Activated CD4-positive, alpha-beta memory T cell treated with anti-CD3 and anti-CD28 coated beads for 36 hours (primary cell): Measurements from ENCODE around the gene CCDC30. TPM values are rescaled to one million over a fixed set of nuclear protein-coding genes. Genes with fewer than 3 reads are reported as not detected.
"Not testable (repeated sequence)": the region's sequence is repeated elsewhere in the genome, so short reads cannot be mapped to it uniquely, and the experiment has no call there.

Experiments used
- CTCF ChIA-PET: fragments of 350-600 bp; sonication (Branson Sonifier 250); formaldehyde crosslinking; loops from one replicate; lab custom pipeline; 2021; ENCODE audit warnings: antibody characterized with exemption, inconsistent platforms; lab: Charles Lee
- POLR2A ChIA-PET: fragments of 350-600 bp; sonication (Branson Sonifier 250); formaldehyde crosslinking; loops from one replicate; lab custom pipeline; 2021; ENCODE audit warnings: antibody characterized with exemption; lab: Charles Lee
- DNase-seq: peaks from one replicate; pipeline ENCODE4 v3.0.0-alpha.2; 2020
- H3K27ac Mint-ChIP-seq: one replicate; pipeline ENCODE4 v1.8.0; 2021; ENCODE audit warnings: mixed read lengths
- H3K27me3 Mint-ChIP-seq: one replicate; pipeline ENCODE4 v1.8.0; 2021; ENCODE audit warnings: mixed read lengths
- H3K36me3 Mint-ChIP-seq: one replicate; pipeline ENCODE4 v1.8.0; 2021; ENCODE audit warnings: mixed read lengths
- H3K4me1 Mint-ChIP-seq: one replicate; pipeline ENCODE4 v1.8.0; 2021; ENCODE audit warnings: low read depth, mixed read lengths
- H3K4me3 Mint-ChIP-seq: one replicate; pipeline ENCODE4 v1.8.0; 2021; ENCODE audit warnings: mild to moderate bottlenecking, mixed read lengths
- H3K9me3 Mint-ChIP-seq: one replicate; pipeline ENCODE4 v1.8.0; 2021; ENCODE audit warnings: mixed read lengths
- intact Hi-C: fragments of 100-400 bp; cut with micrococcal nuclease; formaldehyde crosslinking; loops from one replicate; pipeline ENCODE4 v1.15.1; 2023
- total RNA-seq, 2 experiments: library from RNA; stranded (reverse); gene quantifications; one replicate each; pipeline ENCODE4 v1.2.3, GENCODE V29; 2021

The CCDC30 gene
- total RNA-seq, 2 experiments from 2014 or later = 1.5 to 2.3 TPM

DNA sequence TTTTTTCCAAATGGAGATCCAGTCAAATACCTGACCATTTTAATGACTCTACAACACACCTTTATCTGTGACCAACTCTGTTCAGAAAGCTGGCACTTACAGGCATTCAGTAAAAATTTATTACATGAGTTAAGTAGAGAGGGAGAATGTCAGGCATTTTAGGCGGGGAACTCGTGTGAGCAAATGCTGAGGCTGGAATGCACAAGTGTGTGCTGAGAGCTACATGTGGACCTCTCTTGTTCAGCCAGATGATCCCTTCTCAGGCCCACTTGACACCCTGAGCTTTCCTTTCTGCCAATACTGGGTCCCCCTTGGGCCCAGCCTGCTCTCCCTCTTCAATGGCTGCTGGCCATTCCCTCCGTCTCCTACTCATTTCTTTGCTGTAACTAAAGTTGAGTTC, 206.8 kb downstream of the CCDC30 start:
- peaks cover 37% of the 10 kb centered on the region for H3K36me3 Mint-ChIP-seq
- H3K27ac Mint-ChIP-seq = no peak overlapping the region
- H3K27me3 Mint-ChIP-seq = no peaks in the 10 kb centered on the region
- no peak for DNase-seq
- no peak overlapping the region for H3K4me3 Mint-ChIP-seq
- H3K4me1 Mint-ChIP-seq = peaks cover 2% of the 10 kb centered on the region
- intact Hi-C loops = no loop called here
- H3K9me3 Mint-ChIP-seq = no peaks in the 10 kb centered on the region
- CTCF ChIA-PET = no interaction called here
- POLR2A ChIA-PET = interaction anchor here (1.0 kb wide), 1 partner anchor 12 kb away, joined by 3 read pairs; the partner anchor contains the start of gene YBX1

DNA sequence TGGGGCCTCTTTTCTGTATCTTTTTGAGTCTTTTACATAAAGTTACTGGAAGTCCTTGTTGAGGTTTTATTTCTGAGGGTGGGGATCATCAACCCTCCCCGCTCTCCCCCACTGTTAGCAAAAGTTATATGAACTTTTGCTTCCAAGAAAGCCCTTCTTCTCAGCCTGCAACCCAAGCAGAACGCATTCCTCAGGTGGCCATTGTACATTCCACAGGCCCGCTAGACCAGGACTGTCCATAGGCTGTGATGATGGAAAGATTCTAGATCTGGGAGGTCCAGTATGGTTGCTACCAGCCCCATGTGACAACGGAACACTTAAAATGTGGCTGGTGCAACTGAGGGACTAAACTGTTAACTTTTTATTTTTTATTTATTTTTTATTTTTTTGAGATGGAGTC, 207.3 kb downstream of the CCDC30 start:
- Mint-ChIP-seq H3K27ac (no peak overlapping the region), H3K4me3 (no peak overlapping the region), H3K27me3 (no peaks in the 10 kb centered on the region), H3K9me3 (no peaks in the 10 kb centered on the region), H3K4me1 (peaks cover 2% of the 10 kb centered on the region), H3K36me3 (peaks cover 39% of the 10 kb centered on the region)
- DNase-seq = no peak
- intact Hi-C loops = no loop called here
- ChIA-PET POLR2A (no interaction called here), CTCF (no interaction called here)

DNA sequence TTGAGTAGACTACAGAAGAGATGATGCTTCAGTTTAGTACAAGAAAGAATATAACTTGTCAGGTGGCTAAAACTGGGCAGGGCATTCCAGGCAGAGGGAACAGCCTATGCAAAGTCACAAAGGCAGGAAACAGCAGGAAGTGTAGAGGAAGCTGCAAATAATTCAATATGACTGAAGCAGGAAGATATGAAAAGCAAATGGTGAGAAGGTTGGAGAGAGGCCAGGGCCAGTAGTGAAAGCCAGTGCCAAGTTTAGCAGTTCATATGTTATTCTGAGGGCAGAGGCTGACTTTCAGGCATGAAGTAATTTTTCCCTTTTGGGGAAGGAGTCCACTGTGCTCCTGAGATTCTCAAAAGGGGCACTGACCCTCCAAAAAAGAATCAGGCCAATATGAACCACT, 211.1 kb downstream of the CCDC30 start:
- H3K27ac Mint-ChIP-seq = no peak overlapping the region
- peaks cover 2% of the 10 kb centered on the region for H3K4me1 Mint-ChIP-seq
- peaks cover 23% of the 10 kb centered on the region for H3K36me3 Mint-ChIP-seq
- H3K27me3 Mint-ChIP-seq = no peaks in the 10 kb centered on the region
- ChIA-PET POLR2A (no interaction called here), CTCF (no interaction called here)
- no peaks in the 10 kb centered on the region for H3K9me3 Mint-ChIP-seq
- no peak for DNase-seq
- intact Hi-C loops = no loop called here
- H3K4me3 Mint-ChIP-seq = no peak overlapping the region

DNA sequence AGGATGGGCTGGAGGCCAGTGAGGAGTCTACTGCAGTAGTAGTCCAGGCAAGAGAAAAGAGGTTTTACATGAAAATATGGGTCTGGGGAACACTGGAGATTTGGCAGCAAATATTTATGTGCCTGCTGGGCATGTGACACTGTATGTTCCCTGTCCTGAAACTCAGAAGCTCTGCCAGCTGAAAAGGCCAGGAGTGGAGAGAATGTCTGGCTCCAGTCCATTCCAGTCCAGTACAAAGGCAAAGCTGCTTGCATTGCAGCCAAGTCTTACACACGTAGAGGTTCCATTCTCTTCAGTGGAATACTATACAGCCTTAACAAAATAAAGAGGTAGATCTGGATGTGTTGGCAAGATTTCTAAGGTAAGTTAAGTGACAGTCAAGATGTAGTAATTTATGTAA, 211.6 kb downstream of the CCDC30 start:
- H3K36me3 Mint-ChIP-seq = peaks cover 22% of the 10 kb centered on the region
- H3K27ac Mint-ChIP-seq = no peak overlapping the region
- intact Hi-C loops = no loop called here
- H3K4me1 Mint-ChIP-seq = peaks cover 2% of the 10 kb centered on the region
- ChIA-PET POLR2A (no interaction called here), CTCF (no interaction called here)
- no peak for DNase-seq
- no peak overlapping the region for H3K4me3 Mint-ChIP-seq
- no peaks in the 10 kb centered on the region for H3K9me3 Mint-ChIP-seq
- no peaks in the 10 kb centered on the region for H3K27me3 Mint-ChIP-seq

DNA sequence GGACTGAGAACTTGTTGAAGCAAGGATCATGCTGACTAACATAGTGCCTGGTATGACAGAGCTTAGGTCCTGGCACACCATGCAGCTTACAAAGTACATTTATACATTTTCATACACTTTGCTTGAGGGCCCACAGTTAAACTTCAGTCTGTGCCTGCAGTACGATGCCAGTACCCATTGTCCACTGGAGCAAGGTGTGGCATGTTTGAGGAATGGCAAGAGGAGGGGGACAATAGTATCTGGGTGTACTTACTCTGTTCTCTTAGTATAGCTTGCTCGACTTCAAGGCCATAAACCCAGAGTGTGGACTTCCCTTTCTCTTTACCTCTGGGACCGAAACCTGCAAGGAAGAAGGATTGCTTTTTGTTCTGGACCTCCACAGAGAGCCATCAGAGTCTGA, 212.4 kb downstream of the CCDC30 start:
- H3K27me3 Mint-ChIP-seq = no peaks in the 10 kb centered on the region
- intact Hi-C loops = no loop called here
- no peak for DNase-seq
- CTCF ChIA-PET = no interaction called here
- peaks cover 9% of the 10 kb centered on the region for H3K4me1 Mint-ChIP-seq
- H3K4me3 Mint-ChIP-seq = no peak overlapping the region
- H3K36me3 Mint-ChIP-seq = peaks cover 20% of the 10 kb centered on the region
- H3K9me3 Mint-ChIP-seq = no peaks in the 10 kb centered on the region
- H3K27ac Mint-ChIP-seq = no peak overlapping the region
- POLR2A ChIA-PET = no interaction called here

DNA sequence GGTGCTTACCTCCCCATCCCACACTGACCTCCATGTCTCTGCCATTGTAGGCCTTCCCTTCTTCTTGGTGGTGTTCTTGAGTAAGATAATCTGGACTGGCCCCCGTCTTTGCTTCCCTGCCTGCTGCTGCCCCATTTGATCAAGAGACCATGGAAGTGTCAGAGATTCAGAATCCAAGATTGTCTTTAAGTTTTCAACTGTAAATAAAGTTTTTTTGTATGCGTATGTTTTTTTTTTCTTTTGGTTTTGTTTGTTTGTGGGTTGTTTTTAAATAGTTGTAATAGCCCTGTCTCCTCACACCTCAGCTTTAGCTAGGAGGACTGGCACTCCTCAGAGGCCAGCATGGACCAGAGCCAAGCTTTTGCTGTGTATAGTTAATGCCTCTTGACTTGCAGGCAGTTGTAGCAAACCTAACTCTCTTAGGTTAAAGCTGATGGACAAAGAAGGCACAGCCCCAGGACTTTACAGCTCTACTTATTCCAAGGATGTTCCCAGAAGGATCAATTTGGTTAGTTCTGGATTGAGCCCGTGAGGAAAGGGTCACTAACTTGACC, 213.5 kb downstream of the CCDC30 start:
- CTCF ChIA-PET = no interaction called here
- Mint-ChIP-seq H3K4me3 (no peak overlapping the region), H3K9me3 (no peaks in the 10 kb centered on the region), H3K27ac (no peak overlapping the region), H3K27me3 (no peaks in the 10 kb centered on the region), H3K4me1 (peaks cover 19% of the 10 kb centered on the region), H3K36me3 (peaks cover 17% of the 10 kb centered on the region)
- DNase-seq = no peak
- POLR2A ChIA-PET = interaction anchor here (0.5 kb wide), 1 partner anchor 102 kb away, joined by 3 read pairs; no protein-coding TSS in a partner anchor
- intact Hi-C loops = no loop called here

DNA sequence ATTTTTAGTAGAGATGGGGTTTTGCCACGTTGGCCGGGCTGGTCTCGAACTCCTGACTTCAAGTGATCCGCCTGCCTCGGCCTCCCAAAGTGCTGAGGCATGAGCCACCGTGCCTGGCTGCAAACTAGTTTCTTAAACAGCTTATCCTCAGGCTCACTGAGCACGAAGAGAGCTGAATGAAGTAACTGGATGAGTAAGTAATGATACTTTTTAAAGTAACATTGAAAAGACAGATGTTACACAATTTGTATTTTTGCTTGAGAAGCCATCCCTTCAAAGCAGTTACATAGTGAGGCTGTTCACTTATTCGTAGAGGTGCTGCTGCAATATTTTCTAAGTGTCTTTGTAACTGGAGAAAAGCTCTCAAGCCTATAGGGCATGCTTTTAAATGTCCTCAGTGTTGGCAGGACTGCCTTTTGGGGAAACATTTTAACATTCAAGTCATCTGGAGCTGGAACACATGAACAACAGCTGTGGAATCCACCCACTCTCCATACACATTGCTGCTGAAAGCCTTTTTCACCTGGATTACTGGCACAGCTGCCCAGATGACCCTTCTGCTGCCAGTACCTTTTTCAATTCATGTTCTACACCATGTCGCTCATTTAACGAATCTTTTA, 216.4 kb downstream of the CCDC30 start:
- Mint-ChIP-seq H3K9me3 (no peaks in the 10 kb centered on the region), H3K4me1 (peaks cover 22% of the 10 kb centered on the region), H3K27ac (no peak overlapping the region), H3K4me3 (no peak overlapping the region), H3K27me3 (no peaks in the 10 kb centered on the region), H3K36me3 (peaks cover 23% of the 10 kb centered on the region)
- POLR2A ChIA-PET = interaction anchor here (1.4 kb wide), 1 partner anchor 87 kb away, joined by 4 read pairs; the partner anchor contains the start of genes C1orf50 and P3H1
- no peak for DNase-seq
- intact Hi-C loops = no loop called here
- CTCF ChIA-PET = no interaction called here

DNA sequence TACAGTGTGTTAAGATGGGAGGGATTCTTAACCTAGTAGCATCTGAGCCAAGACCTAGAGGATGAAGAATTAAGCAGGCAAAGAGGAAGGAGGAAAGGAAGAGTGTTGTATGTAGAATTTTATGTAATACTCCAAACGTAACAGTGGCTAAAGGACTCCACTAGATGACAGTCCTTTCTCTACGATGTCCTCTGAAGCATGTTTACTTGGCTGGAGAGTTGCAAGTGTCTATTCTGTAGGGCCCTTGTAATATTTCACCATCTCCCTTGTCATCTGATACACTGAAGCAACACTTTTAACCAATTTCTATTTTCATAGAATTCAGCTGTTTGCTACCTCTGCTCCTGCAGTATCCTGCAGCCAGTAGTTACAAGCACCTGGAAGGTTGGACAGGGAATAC, 217.0 kb downstream of the CCDC30 start:
- ChIA-PET POLR2A (no interaction called here), CTCF (interaction anchor here (2.5 kb wide), 1 partner anchor 19 kb away, joined by 8 read pairs; no protein-coding TSS in a partner anchor)
- Mint-ChIP-seq H3K27ac (no peak overlapping the region), H3K27me3 (no peaks in the 10 kb centered on the region), H3K9me3 (no peaks in the 10 kb centered on the region), H3K4me1 (peaks cover 28% of the 10 kb centered on the region), H3K4me3 (no peak overlapping the region), H3K36me3 (peaks cover 29% of the 10 kb centered on the region)
- intact Hi-C loops = loop anchor here (5.0 kb wide), 1 partner anchor 242 kb away; no protein-coding TSS in a partner anchor
- no peak for DNase-seq

DNA sequence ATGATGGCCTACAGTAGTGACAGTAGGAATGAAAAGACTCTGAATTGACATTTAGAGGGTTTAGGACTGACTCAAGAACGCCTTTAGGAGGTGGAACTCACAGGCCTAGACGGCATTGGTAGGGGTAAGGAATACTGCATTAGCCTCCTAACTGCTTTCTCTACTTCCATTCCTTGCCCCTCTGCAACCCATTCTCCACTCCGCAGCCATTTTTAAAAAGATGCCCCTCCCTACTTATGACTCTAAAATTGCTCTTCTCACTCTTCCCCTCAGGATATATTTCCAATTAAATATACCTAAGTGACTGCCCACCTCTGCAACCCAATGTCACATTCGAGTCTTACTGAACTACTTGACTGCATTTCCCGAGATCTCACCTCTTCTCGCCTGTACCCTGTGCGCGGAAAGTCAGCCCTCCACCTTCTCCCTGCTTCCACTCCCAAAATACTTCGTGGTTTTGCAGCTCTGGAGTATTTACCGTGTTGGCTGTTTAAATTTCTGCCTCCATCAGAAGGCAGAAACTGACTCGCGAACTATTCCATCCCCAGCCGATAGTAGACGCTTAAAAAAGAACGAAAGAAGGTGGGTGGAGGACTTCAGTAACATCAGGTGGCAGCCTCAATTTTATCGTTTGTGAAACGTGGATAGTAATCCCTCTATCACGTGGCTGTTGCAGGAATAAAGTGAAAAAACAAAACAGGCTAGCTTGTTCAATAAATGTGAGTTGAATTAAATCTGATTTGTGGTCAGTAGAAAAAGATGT, 218.0 kb downstream of the CCDC30 start:
- intact Hi-C loops = loop anchor here (1.0 to 5.0 kb wide), 3 partner anchors 20 to 241 kb away; partner anchors contain the start of genes PPCS and ZMYND12
- ChIA-PET CTCF (interaction anchor here (0.6 to 2.5 kb wide), 4 partner anchors 20 to 103 kb away, joined by 3 to 8 read pairs (median 5); partner anchors contain the start of gene PPIH), POLR2A (interaction anchor here (1.3 to 4.4 kb wide), 7 partner anchors 11 to 86 kb away, joined by 3 to 32 read pairs (median 9); partner anchors contain the start of genes C1orf50 and P3H1)
- DNase-seq = peak; percentile 26
- Mint-ChIP-seq H3K9me3 (no peaks in the 10 kb centered on the region), H3K36me3 (peaks cover 29% of the 10 kb centered on the region), H3K4me1 (peaks cover 37% of the 10 kb centered on the region), H3K4me3 (peak overlapping the region; percentile 93), H3K27ac (peak overlapping the region; percentile 97), H3K27me3 (no peaks in the 10 kb centered on the region)

DNA sequence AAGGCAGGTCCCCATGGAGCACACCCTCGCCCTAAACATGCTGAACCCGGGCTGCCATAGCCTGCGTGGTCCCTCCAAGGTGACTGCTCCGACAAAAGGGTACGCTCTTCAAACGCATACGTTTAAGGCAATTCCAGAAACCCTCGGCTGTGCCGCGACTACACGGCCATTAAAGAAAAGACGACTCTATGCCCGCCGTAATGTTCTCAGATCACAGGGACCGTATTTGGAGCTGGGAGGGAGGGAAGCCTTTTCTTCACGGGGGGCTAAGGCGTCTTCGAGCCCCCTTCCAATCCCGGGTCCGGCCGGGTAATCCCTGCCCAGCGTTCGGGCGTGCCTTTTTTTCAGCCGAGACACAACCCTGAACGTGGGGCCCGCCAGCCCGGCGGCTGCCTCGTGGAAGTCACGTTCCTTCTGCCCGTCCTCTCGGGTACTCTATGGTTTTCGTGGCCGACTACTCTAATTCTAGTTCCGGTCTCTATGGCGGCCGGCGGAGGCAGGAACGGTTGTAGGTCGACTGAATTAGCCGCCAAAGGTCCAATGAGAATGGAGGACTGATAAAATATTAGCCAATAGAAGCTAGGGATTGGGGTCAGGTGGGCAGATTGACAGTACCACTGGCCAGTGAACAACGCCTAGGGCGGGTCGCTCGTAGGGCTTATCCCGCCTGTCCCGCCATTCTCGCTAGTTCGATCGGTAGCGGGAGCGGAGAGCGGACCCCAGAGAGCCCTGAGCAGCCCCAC, 218.8 kb downstream of the CCDC30 start, which contains the start of gene YBX1:
TSS of gene YBX1 (plus strand) at position 678 of the 743 bp plus-strand sequence. CDS start 148 bp downstream, outside the sequence.
- ChIA-PET CTCF (interaction anchor here (0.6 to 2.5 kb wide), 5 partner anchors 9 to 104 kb away, joined by 3 to 8 read pairs (median 5); partner anchors contain the start of gene PPIH), POLR2A (interaction anchor here (1.1 to 4.4 kb wide), 14 partner anchors 10 to 261 kb away, joined by 3 to 32 read pairs (median 6); partner anchors contain the start of genes C1orf50, P3H1 and PPIH)
- Mint-ChIP-seq H3K9me3 (no peaks in the 10 kb centered on the region), H3K4me3 (peak within 1 kb of the TSS; percentile 93), H3K36me3 (peaks cover 35% of the 10 kb centered on the region), H3K4me1 (peaks cover 45% of the 10 kb centered on the region), H3K27ac (peak within 1 kb of the TSS; percentile 97), H3K27me3 (no peaks in the 10 kb centered on the region)
- DNase-seq = peak; percentile 97
- intact Hi-C loops = loop anchor here (1.0 to 5.0 kb wide), 7 partner anchors 21 to 347 kb away; partner anchors contain the start of genes C1orf50, FOXJ3, P3H1 and PPCS

DNA sequence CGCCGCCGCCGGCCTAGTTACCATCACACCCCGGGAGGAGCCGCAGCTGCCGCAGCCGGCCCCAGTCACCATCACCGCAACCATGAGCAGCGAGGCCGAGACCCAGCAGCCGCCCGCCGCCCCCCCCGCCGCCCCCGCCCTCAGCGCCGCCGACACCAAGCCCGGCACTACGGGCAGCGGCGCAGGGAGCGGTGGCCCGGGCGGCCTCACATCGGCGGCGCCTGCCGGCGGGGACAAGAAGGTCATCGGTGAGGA, 219.3 kb downstream of the CCDC30 start:
- peaks cover 49% of the 10 kb centered on the region for H3K4me1 Mint-ChIP-seq
- POLR2A ChIA-PET = interaction anchor here (1.1 to 4.4 kb wide), 14 partner anchors 9 to 262 kb away, joined by 3 to 32 read pairs (median 6); partner anchors contain the start of genes C1orf50, P3H1 and PPIH

More for the DNA sequence above, 219.3 kb downstream of the CCDC30 start:
- H3K27me3 Mint-ChIP-seq, DNase-seq, H3K9me3 Mint-ChIP-seq: not testable (repeated sequence)
- intact Hi-C loops = loop anchor here (1.0 to 5.0 kb wide), 5 partner anchors 24 to 348 kb away; partner anchors contain the start of genes C1orf50, FOXJ3, P3H1 and PPIH
- peak overlapping the region; percentile 97 for H3K27ac Mint-ChIP-seq
- H3K4me3 Mint-ChIP-seq = peak overlapping the region; percentile 93
- H3K36me3 Mint-ChIP-seq = peaks cover 38% of the 10 kb centered on the region
- CTCF ChIA-PET = interaction anchor here (1.3 to 2.5 kb wide), 4 partner anchors 8 to 84 kb away, joined by 3 to 8 read pairs (median 6); partner anchors contain the start of gene PPIH
